ENCODE data around the gene CBLN4.

Gene CBLN4

DNA sequence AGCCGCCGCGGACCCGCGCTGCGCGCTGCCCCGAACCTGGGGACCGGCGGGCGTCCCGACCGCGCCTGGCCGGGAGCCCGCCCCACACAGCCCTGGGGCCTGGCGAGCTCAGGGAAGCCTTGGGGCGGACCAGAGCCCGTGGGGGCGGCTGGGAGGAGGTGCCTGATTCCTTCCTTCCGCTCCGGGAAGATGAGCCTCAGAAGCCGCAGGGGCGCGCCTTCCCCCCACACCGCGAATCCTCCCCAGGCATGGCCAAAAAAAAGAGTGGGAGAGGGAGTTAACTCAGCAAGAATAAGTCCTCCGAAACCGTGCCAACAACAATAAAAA lies at the start of gene CBLN4:
TSS of gene CBLN4 (minus strand) at position 131 of the 327 bp plus-strand sequence. CDS start 1,348 bp downstream, outside the sequence.
- TF ChIP-seq, protein P1, sequence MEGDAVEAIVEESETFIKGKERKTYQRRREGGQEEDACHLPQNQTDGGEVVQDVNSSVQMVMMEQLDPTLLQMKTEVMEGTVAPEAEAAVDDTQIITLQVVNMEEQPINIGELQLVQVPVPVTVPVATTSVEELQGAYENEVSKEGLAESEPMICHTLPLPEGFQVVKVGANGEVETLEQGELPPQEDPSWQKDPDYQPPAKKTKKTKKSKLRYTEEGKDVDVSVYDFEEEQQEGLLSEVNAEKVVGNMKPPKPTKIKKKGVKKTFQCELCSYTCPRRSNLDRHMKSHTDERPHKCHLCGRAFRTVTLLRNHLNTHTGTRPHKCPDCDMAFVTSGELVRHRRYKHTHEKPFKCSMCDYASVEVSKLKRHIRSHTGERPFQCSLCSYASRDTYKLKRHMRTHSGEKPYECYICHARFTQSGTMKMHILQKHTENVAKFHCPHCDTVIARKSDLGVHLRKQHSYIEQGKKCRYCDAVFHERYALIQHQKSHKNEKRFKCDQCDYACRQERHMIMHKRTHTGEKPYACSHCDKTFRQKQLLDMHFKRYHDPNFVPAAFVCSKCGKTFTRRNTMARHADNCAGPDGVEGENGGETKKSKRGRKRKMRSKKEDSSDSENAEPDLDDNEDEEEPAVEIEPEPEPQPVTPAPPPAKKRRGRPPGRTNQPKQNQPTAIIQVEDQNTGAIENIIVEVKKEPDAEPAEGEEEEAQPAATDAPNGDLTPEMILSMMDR (IDR thresholded peaks at IDR 0.05): no peak
- no peaks in the 10 kb centered on the region for H3K4me1 ChIP-seq (ENCODE audit: control insufficient read depth in 1 of 2, insufficient read depth in 1 of 2, low read depth in 1 of 2, low read length in 1 of 2)
- H3K4me3 ChIP-seq (ENCODE audit: low read depth in 1 of 2, low read length in 1 of 2): no peak within 1 kb of the TSS
- H3K27me3 ChIP-seq: peaks cover 67% of the 10 kb centered on the region
- no peak within 1 kb of the TSS for H3K27ac ChIP-seq
- H3K9me3 ChIP-seq: no peaks in the 10 kb centered on the region
- H3K36me3 ChIP-seq: no peaks in the 10 kb centered on the region

DNA sequence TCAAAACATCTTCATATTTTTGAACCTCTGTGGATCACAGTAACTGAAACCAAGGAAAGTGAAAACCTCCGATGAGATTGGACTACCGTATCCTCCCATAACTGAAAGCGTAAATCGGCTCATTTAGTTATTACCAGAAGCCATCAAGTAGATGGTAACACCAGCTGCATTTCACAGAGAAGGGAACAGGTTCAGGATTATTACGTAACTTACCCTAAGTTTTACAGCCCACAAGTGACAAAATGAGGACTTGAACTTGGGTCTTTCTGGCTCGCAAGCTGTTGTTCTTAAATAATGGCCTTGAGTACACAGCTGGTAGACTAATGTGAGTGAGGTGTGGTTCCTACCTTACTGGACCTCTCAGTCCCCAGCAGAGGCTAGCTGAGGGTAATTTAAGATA lies 37.9 kb upstream of the CBLN4 start:
- no peaks in the 10 kb centered on the region for H3K36me3 ChIP-seq
- H3K4me3 ChIP-seq (ENCODE audit: low read depth in 1 of 2, low read length in 1 of 2): no peak overlapping the region
- H3K4me1 ChIP-seq (ENCODE audit: control insufficient read depth in 1 of 2, insufficient read depth in 1 of 2, low read depth in 1 of 2, low read length in 1 of 2): no peaks in the 10 kb centered on the region
- no peaks in the 10 kb centered on the region for H3K27me3 ChIP-seq
- TF ChIP-seq, protein P1 (IDR thresholded peaks at IDR 0.05): no peak
- H3K9me3 ChIP-seq: no peaks in the 10 kb centered on the region
- no peak overlapping the region for H3K27ac ChIP-seq

DNA sequence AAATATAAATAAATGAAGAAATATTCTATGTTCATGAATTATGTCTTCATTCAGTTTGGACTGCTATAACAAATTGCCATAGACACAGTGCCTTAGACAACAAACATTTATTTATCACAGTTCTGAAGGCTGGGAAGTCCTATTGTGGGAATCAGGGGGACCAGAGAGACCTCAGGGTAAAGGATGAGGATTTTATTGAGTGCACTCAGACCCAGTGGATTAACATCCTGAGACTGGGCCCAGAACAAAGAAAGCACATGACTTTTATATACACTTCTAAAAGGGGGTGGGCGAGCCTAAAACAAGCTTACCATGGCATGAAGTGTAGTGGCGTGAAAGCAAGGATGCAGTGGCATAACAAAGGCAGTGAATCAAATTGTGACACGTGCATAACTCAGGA lies 26.9 kb upstream of the CBLN4 start:
- TF ChIP-seq, protein P1 (IDR thresholded peaks at IDR 0.05): no peak
- Histone ChIP-seq H3K36me3 (no peaks in the 10 kb centered on the region), H3K4me1 (ENCODE audit: control insufficient read depth in 1 of 2, insufficient read depth in 1 of 2, low read depth in 1 of 2, low read length in 1 of 2) (no peaks in the 10 kb centered on the region), H3K27me3 (no peaks in the 10 kb centered on the region), H3K27ac (no peak overlapping the region), H3K4me3 (ENCODE audit: low read depth in 1 of 2, low read length in 1 of 2) (no peak overlapping the region), H3K9me3 (peaks cover 24% of the 10 kb centered on the region)

DNA sequence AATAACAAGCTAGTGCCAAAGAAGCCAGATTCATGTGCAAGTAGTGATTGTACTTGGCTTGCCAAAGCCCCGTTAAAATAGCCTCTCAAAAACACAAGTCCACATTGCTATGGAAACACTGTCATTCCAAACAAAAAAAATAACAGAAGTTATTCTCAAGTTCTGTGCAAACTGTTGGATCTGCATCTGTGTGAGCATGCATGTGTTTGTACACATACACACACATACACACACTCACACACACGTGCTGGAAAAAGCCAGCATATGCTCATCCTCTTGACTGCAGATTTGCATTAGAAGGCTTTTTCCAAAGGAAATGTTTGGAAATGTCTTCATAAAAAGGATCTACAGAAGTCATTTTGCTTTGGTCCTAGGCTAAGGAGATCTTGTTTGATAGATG lies 13.4 kb upstream of the CBLN4 start:
- Histone ChIP-seq H3K27ac (no peak overlapping the region), H3K9me3 (no peaks in the 10 kb centered on the region), H3K4me1 (ENCODE audit: control insufficient read depth in 1 of 2, insufficient read depth in 1 of 2, low read depth in 1 of 2, low read length in 1 of 2) (no peaks in the 10 kb centered on the region), H3K36me3 (no peaks in the 10 kb centered on the region), H3K4me3 (ENCODE audit: low read depth in 1 of 2, low read length in 1 of 2) (no peak overlapping the region), H3K27me3 (no peaks in the 10 kb centered on the region)
- TF ChIP-seq, protein P1 (IDR thresholded peaks at IDR 0.05): no peak

DNA sequence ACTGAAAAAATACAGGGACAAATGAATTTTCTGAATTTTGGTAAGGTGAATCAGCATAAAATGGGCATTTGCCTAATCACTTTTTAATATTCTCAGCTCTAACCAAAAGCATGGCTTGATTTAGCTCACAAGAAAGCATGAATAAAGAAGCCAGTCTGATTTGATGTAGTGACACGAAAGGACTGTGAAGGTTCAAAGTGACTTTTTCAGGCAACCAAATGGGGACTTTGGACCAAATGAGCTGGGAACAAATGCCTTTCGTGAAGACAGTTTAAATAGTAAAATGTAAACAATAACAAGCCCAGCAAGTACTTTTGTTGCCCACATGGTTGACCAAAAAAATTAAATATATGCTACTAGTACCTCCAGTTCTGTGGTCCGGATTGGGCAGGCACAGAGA lies 12.9 kb upstream of the CBLN4 start:
- Histone ChIP-seq H3K36me3 (no peaks in the 10 kb centered on the region), H3K4me3 (ENCODE audit: low read depth in 1 of 2, low read length in 1 of 2) (no peak overlapping the region), H3K27me3 (no peaks in the 10 kb centered on the region), H3K9me3 (no peaks in the 10 kb centered on the region), H3K4me1 (ENCODE audit: control insufficient read depth in 1 of 2, insufficient read depth in 1 of 2, low read depth in 1 of 2, low read length in 1 of 2) (no peaks in the 10 kb centered on the region), H3K27ac (no peak overlapping the region)
- TF ChIP-seq, protein P1 (IDR thresholded peaks at IDR 0.05): no peak

DNA sequence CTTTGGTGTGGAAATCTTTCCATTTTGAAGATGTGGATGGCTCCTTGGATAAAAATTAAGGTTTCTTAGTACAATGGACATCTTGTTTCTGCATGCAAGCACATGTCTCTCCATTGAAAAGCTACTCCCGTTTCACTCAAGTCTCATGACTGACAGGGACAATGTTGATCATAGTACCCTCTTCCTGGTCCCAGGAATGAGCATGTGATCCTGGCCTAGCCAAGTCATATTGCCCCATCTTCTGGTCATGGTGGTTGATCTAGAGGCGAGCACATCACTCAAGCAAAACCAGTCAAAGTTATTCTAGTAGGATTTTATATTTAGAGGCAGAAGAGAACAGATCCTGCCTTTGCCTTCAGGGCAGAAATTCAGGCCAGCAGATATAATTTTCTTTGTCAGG lies 12.2 kb upstream of the CBLN4 start:
- Histone ChIP-seq H3K27ac (no peak overlapping the region), H3K27me3 (no peaks in the 10 kb centered on the region), H3K4me3 (ENCODE audit: low read depth in 1 of 2, low read length in 1 of 2) (no peak overlapping the region), H3K9me3 (no peaks in the 10 kb centered on the region), H3K4me1 (ENCODE audit: control insufficient read depth in 1 of 2, insufficient read depth in 1 of 2, low read depth in 1 of 2, low read length in 1 of 2) (no peaks in the 10 kb centered on the region), H3K36me3 (no peaks in the 10 kb centered on the region)
- TF ChIP-seq, protein P1 (IDR thresholded peaks at IDR 0.05): no peak

All from neutrophil (primary cell).